ENCODE results near the gene USF1.
"Not testable (repeated sequence)": the region's sequence is repeated elsewhere in the genome, so short reads cannot be mapped to it uniquely, and the experiment has no call there.

The USF1 gene

GRCh38 chr1:161079436-161080110 lies 33.8 kb upstream of the USF1 start:
- DNase-seq (ENCODE audit: low read depth, low spot score) = no peak

GRCh38 chr1:161077426-161077825 lies 31.6 kb upstream of the USF1 start:
- DNase-seq (ENCODE audit: low read depth, low spot score) = no peak

- DNase-seq (ENCODE audit: low read depth, low spot score) = no peak
Observed at GRCh38 chr1:161076410-161076809, 30.6 kb upstream of the USF1 start.

- no peak for DNase-seq (ENCODE audit: low read depth, low spot score)
Observed at GRCh38 chr1:161074676-161075368, 29.0 kb upstream of the USF1 start.

GRCh38 chr1:161073474-161074121 lies 27.8 kb upstream of the USF1 start:
- DNase-seq (ENCODE audit: low read depth, low spot score) = no peak

GRCh38 chr1:161072751-161073449 lies 27.1 kb upstream of the USF1 start:
- DNase-seq (ENCODE audit: low read depth, low spot score) = no peak

GRCh38 chr1:161071886-161072371 lies 26.2 kb upstream of the USF1 start:
- DNase-seq (ENCODE audit: low read depth, low spot score) = no peak

GRCh38 chr1:161070761-161071160 lies 25.0 kb upstream of the USF1 start:
- DNase-seq (ENCODE audit: low read depth, low spot score) = no peak

GRCh38 chr1:161069731-161070270 lies 24.0 kb upstream of the USF1 start, which contains the start of gene ARHGAP30:
Gene ARHGAP30 (minus strand): TSS chr1:161069891. CDS start chr1:161069624, 267 bp downstream.
- DNase-seq (ENCODE audit: low read depth, low spot score) = peak; percentile 72

GRCh38 chr1:161069241-161069640 lies 23.5 kb upstream of the USF1 start:
- no peak for DNase-seq (ENCODE audit: low read depth, low spot score)

GRCh38 chr1:161068306-161069234 lies 22.8 kb upstream of the USF1 start:
- DNase-seq (ENCODE audit: low read depth, low spot score) = peak; percentile 56

- DNase-seq (ENCODE audit: low read depth, low spot score) = no peak
Observed at GRCh38 chr1:161066694-161067093, 20.9 kb upstream of the USF1 start.

GRCh38 chr1:161065681-161066080 lies 19.9 kb upstream of the USF1 start:
- DNase-seq (ENCODE audit: low read depth, low spot score) = not testable (repeated sequence)

- not testable (repeated sequence) for DNase-seq (ENCODE audit: low read depth, low spot score)
Observed at GRCh38 chr1:161063936-161064335, 18.2 kb upstream of the USF1 start.

- DNase-seq (ENCODE audit: low read depth, low spot score) = no peak
Observed at GRCh38 chr1:161061419-161061818, 15.6 kb upstream of the USF1 start.

GRCh38 chr1:161059293-161059692 lies 13.5 kb upstream of the USF1 start:
- no peak for DNase-seq (ENCODE audit: low read depth, low spot score)

GRCh38 chr1:161054805-161055204 lies 9.0 kb upstream of the USF1 start:
- no peak for DNase-seq (ENCODE audit: low read depth, low spot score)

GRCh38 chr1:161054232-161054631 lies 8.5 kb upstream of the USF1 start:
- no peak for DNase-seq (ENCODE audit: low read depth, low spot score)

GRCh38 chr1:161052899-161053298 lies 7.1 kb upstream of the USF1 start:
- DNase-seq (ENCODE audit: low read depth, low spot score) = no peak

GRCh38 chr1:161051219-161051618 lies 5.4 kb upstream of the USF1 start:
- DNase-seq (ENCODE audit: low read depth, low spot score) = no peak
